ENCODE data around the gene ACO2.

The ACO2 gene

GRCh38 chr22:41531715-41532477 lies 63.0 kb downstream of the ACO2 start:
- DNase-seq = no peak
- Histone ChIP-seq H3K36me3 (peaks cover 72% of the 10 kb centered on the region), H3K27ac (no peak overlapping the region), H3K4me3 (ENCODE audit: low read depth, low read length) (no peak overlapping the region), H3K9me3 (ENCODE audit: severe bottlenecking) (no peaks in the 10 kb centered on the region), H3K27me3 (ENCODE audit: insufficient read depth, low read depth, severe bottlenecking) (no peaks in the 10 kb centered on the region)
- no peak for TF ChIP-seq CTCF (IDR thresholded peaks at IDR 0.05; ENCODE audit: low read depth, low read length)

- peak; percentile 96 for TF ChIP-seq CTCF (IDR thresholded peaks at IDR 0.05; ENCODE audit: low read depth, low read length)
- H3K27ac ChIP-seq = peak overlapping the region; percentile 5
- H3K27me3 ChIP-seq (ENCODE audit: insufficient read depth, low read depth, severe bottlenecking) = no peaks in the 10 kb centered on the region
- H3K36me3 ChIP-seq = peaks cover 66% of the 10 kb centered on the region
- no peak overlapping the region for H3K4me3 ChIP-seq (ENCODE audit: low read depth, low read length)
- peak; percentile 80 for DNase-seq
- no peaks in the 10 kb centered on the region for H3K9me3 ChIP-seq (ENCODE audit: severe bottlenecking)
These were observed 64.2 kb downstream of the ACO2 start for GRCh38 chr22:41532908-41533825.

GRCh38 chr22:41534219-41534618 lies 65.3 kb downstream of the ACO2 start:
- Histone ChIP-seq H3K9me3 (ENCODE audit: severe bottlenecking) (no peaks in the 10 kb centered on the region), H3K27me3 (ENCODE audit: insufficient read depth, low read depth, severe bottlenecking) (no peaks in the 10 kb centered on the region), H3K4me3 (ENCODE audit: low read depth, low read length) (no peak overlapping the region), H3K36me3 (peaks cover 65% of the 10 kb centered on the region), H3K27ac (no peak overlapping the region)
- TF ChIP-seq CTCF (IDR thresholded peaks at IDR 0.05; ENCODE audit: low read depth, low read length) = no peak
- DNase-seq = no peak

GRCh38 chr22:41535244-41535643 lies 66.3 kb downstream of the ACO2 start:
- TF ChIP-seq CTCF (IDR thresholded peaks at IDR 0.05; ENCODE audit: low read depth, low read length) = peak; percentile 60
- Histone ChIP-seq H3K4me3 (ENCODE audit: low read depth, low read length) (no peak overlapping the region), H3K27ac (no peak overlapping the region), H3K9me3 (ENCODE audit: severe bottlenecking) (no peaks in the 10 kb centered on the region), H3K36me3 (peaks cover 63% of the 10 kb centered on the region), H3K27me3 (ENCODE audit: insufficient read depth, low read depth, severe bottlenecking) (no peaks in the 10 kb centered on the region)
- DNase-seq = peak; percentile 60

- no peak for DNase-seq
- Histone ChIP-seq H3K9me3 (ENCODE audit: severe bottlenecking) (no peaks in the 10 kb centered on the region), H3K36me3 (peaks cover 45% of the 10 kb centered on the region), H3K4me3 (ENCODE audit: low read depth, low read length) (no peak overlapping the region), H3K27ac (no peak overlapping the region), H3K27me3 (ENCODE audit: insufficient read depth, low read depth, severe bottlenecking) (no peaks in the 10 kb centered on the region)
- TF ChIP-seq CTCF (IDR thresholded peaks at IDR 0.05; ENCODE audit: low read depth, low read length) = no peak
These were observed 68.3 kb downstream of the ACO2 start for GRCh38 chr22:41537203-41537602.
